ENCODE results near the gene DGUOK.

- TF ChIP-seq EZH2 (IDR thresholded peaks at IDR 0.05; ENCODE audit: low read length): no peak
- TF ChIP-seq, protein P1, sequence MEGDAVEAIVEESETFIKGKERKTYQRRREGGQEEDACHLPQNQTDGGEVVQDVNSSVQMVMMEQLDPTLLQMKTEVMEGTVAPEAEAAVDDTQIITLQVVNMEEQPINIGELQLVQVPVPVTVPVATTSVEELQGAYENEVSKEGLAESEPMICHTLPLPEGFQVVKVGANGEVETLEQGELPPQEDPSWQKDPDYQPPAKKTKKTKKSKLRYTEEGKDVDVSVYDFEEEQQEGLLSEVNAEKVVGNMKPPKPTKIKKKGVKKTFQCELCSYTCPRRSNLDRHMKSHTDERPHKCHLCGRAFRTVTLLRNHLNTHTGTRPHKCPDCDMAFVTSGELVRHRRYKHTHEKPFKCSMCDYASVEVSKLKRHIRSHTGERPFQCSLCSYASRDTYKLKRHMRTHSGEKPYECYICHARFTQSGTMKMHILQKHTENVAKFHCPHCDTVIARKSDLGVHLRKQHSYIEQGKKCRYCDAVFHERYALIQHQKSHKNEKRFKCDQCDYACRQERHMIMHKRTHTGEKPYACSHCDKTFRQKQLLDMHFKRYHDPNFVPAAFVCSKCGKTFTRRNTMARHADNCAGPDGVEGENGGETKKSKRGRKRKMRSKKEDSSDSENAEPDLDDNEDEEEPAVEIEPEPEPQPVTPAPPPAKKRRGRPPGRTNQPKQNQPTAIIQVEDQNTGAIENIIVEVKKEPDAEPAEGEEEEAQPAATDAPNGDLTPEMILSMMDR (optimal IDR thresholded peaks at IDR 0.05 in 1 of 3, IDR thresholded peaks at IDR 0.05 in 1 of 3, conservative IDR thresholded peaks at IDR 0.05 in 1 of 3; ENCODE audit: extremely low read depth in 1 of 3, insufficient read depth in 2 of 3, low read length in 3 of 3): no peak
These were observed 35.3 kb upstream of the DGUOK start for GRCh38 chr2:73891276-73891901.
